HCT116 (cell line): Measurements from ENCODE around the gene GABRR2. TPM values are rescaled to one million over a fixed set of nuclear protein-coding genes. Genes with fewer than 3 reads are reported as not detected.

Source experiments
- ATAC-seq: fragments of 200-7000 bp; cut with Tn5 transposase; 2 replicates; pipeline ENCODE4 v1.9.1; 2020; ENCODE audit warnings: mild to moderate bottlenecking, moderate library complexity
- BruUV-seq: library from RNA; stranded (reverse); fragments of 400-500 nt; replicated peaks from 2 replicates; lab custom pipeline; 2021; lab: Mats Ljungman, UMichigan
- CTCF ChIA-PET: fragments of 300-600 bp; sonication (Branson Sonifier 250); formaldehyde crosslinking; loops from one replicate; lab custom pipeline; 2021; ENCODE audit warnings: antibody characterized with exemption; lab: Charles Lee
- POLR2A ChIA-PET: fragments of 300-600, 350-600 bp; sonication (Branson Sonifier 250); formaldehyde crosslinking; loops from one replicate; lab custom pipeline; 2021; ENCODE audit warnings: antibody characterized with exemption; lab: Charles Lee
- RAD21 ChIA-PET, 2 experiments: fragments of 300-600 bp; sonication (Branson Sonifier 250); formaldehyde crosslinking; loops; one replicate each; lab custom pipeline; 2023; ENCODE audit warnings: low total read pairs in 2 of 2; ENCODE audit not compliant: uncharacterized antibody in 2 of 2, unreplicated experiment in 2 of 2, low non-redundant PET in 1 of 2; lab: Charles Lee
- DNase-seq: peaks from one replicate; pipeline ENCODE4 v3.0.0-alpha.2; 2010; ENCODE audit warnings: low read depth, low spot score
- H2AFZ ChIP-seq: fragments of 200-600 bp; shearing (Covaris generic), sonication (generic); 2 replicates; pipeline ENCODE4 v1.6.1; 2017; ENCODE audit warnings: low read depth, mixed run types, mixed read lengths, antibody characterized with exemption, low read length; ENCODE audit not compliant: poor library complexity, severe bottlenecking
- H3K27ac ChIP-seq: 2 replicates; pipeline ENCODE4 v1.5.1; 2012; ENCODE audit warnings: low read depth, low read length
- H3K27me3 ChIP-seq: fragments of 200-600 bp; sonication (generic); 2 replicates; pipeline ENCODE4 v1.6.1; 2016; ENCODE audit warnings: mixed run types, low read length, mixed read lengths; ENCODE audit not compliant: insufficient read depth
- H3K36me3 ChIP-seq, 2 experiments: fragments of 200-500 bp in 1 of 2; fragments of 200-600 bp in 1 of 2; sonication (Bioruptor generic) in 1 of 2; sonication (generic) in 1 of 2; 2 replicates each; pipeline versions ENCODE4 v1.5.1 to v1.6.1; 2014 to 2016; ENCODE audit warnings: low read length in 2 of 2, inconsistent platforms in 1 of 2, mixed read lengths in 1 of 2, mixed run types in 1 of 2; ENCODE audit not compliant: insufficient read depth in 2 of 2, control insufficient read depth in 1 of 2
- H3K4me1 ChIP-seq, 2 experiments: fragments of 200-600 bp in 1 of 2; sonication (generic) in 1 of 2; 2 replicates each; pipeline versions ENCODE4 v1.5.1 to v1.6.1; 2012 to 2017; ENCODE audit warnings: low read length in 2 of 2, inconsistent platforms in 1 of 2, mild to moderate bottlenecking in 1 of 2, mixed read lengths in 1 of 2, mixed run types in 1 of 2, moderate library complexity in 1 of 2; ENCODE audit not compliant: insufficient read depth in 2 of 2, control insufficient read depth in 1 of 2
- H3K4me2 ChIP-seq: fragments of 200-600 bp; sonication (generic); 2 replicates; pipeline ENCODE4 v1.6.1; 2017; ENCODE audit warnings: mixed run types, low read length, mixed read lengths
- H3K4me3 ChIP-seq, 2 experiments: fragments of 200-600 bp in 1 of 2; sonication (generic) in 1 of 2; replicated peaks in 1 of 2; 2 replicates each; pipeline ENCODE4 v1.5.1; 2011 to 2016; ENCODE audit warnings: low read length in 2 of 2, control low read depth in 1 of 2, low read depth in 1 of 2, mild to moderate bottlenecking in 1 of 2, mixed read lengths in 1 of 2, mixed run types in 1 of 2
- H3K79me2 ChIP-seq: fragments of 200-600 bp; sonication (generic); 2 replicates; pipeline ENCODE4 v1.6.1; 2017; ENCODE audit warnings: mild to moderate bottlenecking, mixed run types, low read length, moderate library complexity, mixed read lengths; ENCODE audit not compliant: insufficient read depth
- H3K9ac ChIP-seq: fragments of 200-600 bp; sonication (generic); 2 replicates; pipeline ENCODE4 v1.6.1; 2016; ENCODE audit warnings: low read length, mixed read lengths
- H3K9me2 ChIP-seq: fragments of 200-600 bp; sonication (generic), shearing (Covaris generic); 2 replicates; pipeline ENCODE4 v1.6.1; 2017; ENCODE audit warnings: mixed run types, mild to moderate bottlenecking, moderate library complexity; ENCODE audit not compliant: insufficient read depth
- H3K9me3 ChIP-seq, 2 experiments: fragments of 200-500 bp in 1 of 2; fragments of 200-600 bp in 1 of 2; sonication (Bioruptor generic) in 1 of 2; sonication (generic) in 1 of 2; 2 replicates each; pipeline ENCODE4 v1.6.1; 2014 to 2017; ENCODE audit warnings: low read length in 2 of 2, mixed read lengths in 2 of 2, inconsistent platforms in 1 of 2, low read depth in 1 of 2, mild to moderate bottlenecking in 1 of 2, mixed run types in 1 of 2, moderate library complexity in 1 of 2; ENCODE audit not compliant: control insufficient read depth in 1 of 2, insufficient read depth in 1 of 2
- H4K20me1 ChIP-seq: fragments of 200-600 bp; sonication (generic), shearing (Covaris generic); 2 replicates; pipeline ENCODE4 v1.6.1; 2017; ENCODE audit warnings: mixed run types, mild to moderate bottlenecking, moderate library complexity; ENCODE audit not compliant: insufficient read depth
- CBX3 ChIP-seq: IDR thresholded peaks from 2 replicates; pipeline ENCODE4 v1.6.1; 2012; ENCODE audit warnings: low read depth
- FOSL1 ChIP-seq: IDR thresholded peaks from 2 replicates; pipeline ENCODE4 v1.6.1; 2012; ENCODE audit warnings: low read depth
- JUND ChIP-seq: IDR thresholded peaks from 2 replicates; pipeline ENCODE4 v1.6.1; 2012
- POLR2A ChIP-seq: IDR thresholded peaks from 2 replicates; pipeline ENCODE4 v1.7.0; 2011; ENCODE audit warnings: borderline replicate concordance; ENCODE audit not compliant: insufficient read depth, insufficient read length; ENCODE audit errors: extremely low read depth
- RAD21 ChIP-seq: IDR thresholded peaks from 2 replicates; pipeline ENCODE4 v1.6.1; 2012; ENCODE audit warnings: low read depth, mild to moderate bottlenecking
- SIN3A ChIP-seq: IDR thresholded peaks from 2 replicates; pipeline ENCODE4 v1.6.1; 2012; ENCODE audit warnings: low read depth
- SP1 ChIP-seq: IDR thresholded peaks from 2 replicates; pipeline ENCODE4 v1.6.1; 2012; ENCODE audit warnings: low read depth
- SRF ChIP-seq: IDR thresholded peaks from 2 replicates; pipeline ENCODE4 v1.6.1; 2012; ENCODE audit warnings: low read depth
- TCF7L2 ChIP-seq: IDR thresholded peaks from 2 replicates; pipeline ENCODE4 v1.7.0; 2011; ENCODE audit warnings: borderline replicate concordance, inconsistent platforms; ENCODE audit not compliant: insufficient read depth, insufficient read length; ENCODE audit errors: extremely low read depth
- intact Hi-C: fragments of 100-400 bp; cut with micrococcal nuclease; formaldehyde crosslinking; loops from 2 replicates; pipeline ENCODE4 v1.10.0; 2022
- total RNA-seq: library from RNA; stranded (reverse); gene quantifications from one replicate; pipeline ENCODE4 v1.2.1, GENCODE V29; 2021; ENCODE audit not compliant: unreplicated experiment
- TF ChIP-seq, protein P1 (sequence below): IDR thresholded peaks from 2 replicates; pipeline ENCODE4 v1.6.1; 2012
- TF ChIP-seq, protein P2 (sequence below), 3 experiments: fragments of 200-600 bp in 1 of 3; sonication (generic) in 1 of 3; IDR thresholded peaks in 2 of 3; conservative IDR thresholded peaks in 1 of 3; 2 replicates each; pipeline ENCODE4 v1.5.1; 2012 to 2017; ENCODE audit warnings: low read depth in 2 of 3, low read length in 2 of 3, antibody characterized with exemption in 1 of 3, borderline replicate concordance in 1 of 3, control low read depth in 1 of 3, mild to moderate bottlenecking in 1 of 3, mixed read lengths in 1 of 3, mixed run types in 1 of 3, moderate library complexity in 1 of 3; ENCODE audit not compliant: insufficient read depth in 1 of 3
- TF ChIP-seq, protein P3 (sequence below): IDR thresholded peaks from 2 replicates; pipeline ENCODE4 v1.6.1; 2012; ENCODE audit warnings: low read depth

GABRR2 gene
- total RNA-seq, 1 experiment from 2014 or later: 0.57 TPM

DNA sequence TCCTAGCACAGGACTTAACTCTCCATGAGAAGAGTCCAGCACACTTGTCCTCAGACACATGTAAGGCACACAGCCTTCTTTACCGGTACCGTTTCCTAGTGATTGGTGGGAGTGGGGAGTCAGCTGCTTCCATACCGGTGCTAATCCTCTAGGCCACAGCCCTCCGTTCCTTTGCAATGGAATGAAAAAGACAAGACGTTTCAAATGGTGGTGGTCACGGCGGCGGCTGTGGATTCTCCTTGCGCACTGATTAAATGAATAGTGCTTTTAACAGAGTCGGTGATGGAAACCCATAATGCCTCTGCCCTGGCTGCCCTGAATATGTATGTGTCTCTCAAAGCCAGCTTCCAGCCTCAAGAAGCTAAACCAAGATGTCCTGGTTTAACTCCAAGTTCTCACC, 63.1 kb downstream of the GABRR2 start:
- no peak overlapping the region for H3K9ac ChIP-seq
- no peak overlapping the region for H3K27ac ChIP-seq
- POLR2A ChIA-PET: no interaction called here
- intact Hi-C loops: no loop called here
- H2AFZ ChIP-seq: no peak overlapping the region
- DNase-seq (no peak), ATAC-seq (no peak)
- no peaks in the 10 kb centered on the region for H3K4me1 ChIP-seq
- H3K79me2 ChIP-seq: no peaks in the 10 kb centered on the region
- TF ChIP-seq, protein P1, sequence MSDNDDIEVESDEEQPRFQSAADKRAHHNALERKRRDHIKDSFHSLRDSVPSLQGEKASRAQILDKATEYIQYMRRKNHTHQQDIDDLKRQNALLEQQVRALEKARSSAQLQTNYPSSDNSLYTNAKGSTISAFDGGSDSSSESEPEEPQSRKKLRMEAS: no peak
- TF ChIP-seq, protein P2, sequence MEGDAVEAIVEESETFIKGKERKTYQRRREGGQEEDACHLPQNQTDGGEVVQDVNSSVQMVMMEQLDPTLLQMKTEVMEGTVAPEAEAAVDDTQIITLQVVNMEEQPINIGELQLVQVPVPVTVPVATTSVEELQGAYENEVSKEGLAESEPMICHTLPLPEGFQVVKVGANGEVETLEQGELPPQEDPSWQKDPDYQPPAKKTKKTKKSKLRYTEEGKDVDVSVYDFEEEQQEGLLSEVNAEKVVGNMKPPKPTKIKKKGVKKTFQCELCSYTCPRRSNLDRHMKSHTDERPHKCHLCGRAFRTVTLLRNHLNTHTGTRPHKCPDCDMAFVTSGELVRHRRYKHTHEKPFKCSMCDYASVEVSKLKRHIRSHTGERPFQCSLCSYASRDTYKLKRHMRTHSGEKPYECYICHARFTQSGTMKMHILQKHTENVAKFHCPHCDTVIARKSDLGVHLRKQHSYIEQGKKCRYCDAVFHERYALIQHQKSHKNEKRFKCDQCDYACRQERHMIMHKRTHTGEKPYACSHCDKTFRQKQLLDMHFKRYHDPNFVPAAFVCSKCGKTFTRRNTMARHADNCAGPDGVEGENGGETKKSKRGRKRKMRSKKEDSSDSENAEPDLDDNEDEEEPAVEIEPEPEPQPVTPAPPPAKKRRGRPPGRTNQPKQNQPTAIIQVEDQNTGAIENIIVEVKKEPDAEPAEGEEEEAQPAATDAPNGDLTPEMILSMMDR (IDR thresholded peaks at IDR 0.05 in 2 of 3, conservative IDR thresholded peaks at IDR 0.05 in 1 of 3; ENCODE audit: borderline replicate concordance in 1 of 3, insufficient read depth in 1 of 3, low read depth in 2 of 3, low read length in 2 of 3): no peak
- TF ChIP-seq CBX3 (no peak), JUND (no peak), RAD21 (no peak), SIN3A (no peak), SRF (no peak), SP1 (no peak), FOSL1 (no peak), TCF7L2 (no peak), POLR2A (no peak)
- TF ChIP-seq, protein P3, sequence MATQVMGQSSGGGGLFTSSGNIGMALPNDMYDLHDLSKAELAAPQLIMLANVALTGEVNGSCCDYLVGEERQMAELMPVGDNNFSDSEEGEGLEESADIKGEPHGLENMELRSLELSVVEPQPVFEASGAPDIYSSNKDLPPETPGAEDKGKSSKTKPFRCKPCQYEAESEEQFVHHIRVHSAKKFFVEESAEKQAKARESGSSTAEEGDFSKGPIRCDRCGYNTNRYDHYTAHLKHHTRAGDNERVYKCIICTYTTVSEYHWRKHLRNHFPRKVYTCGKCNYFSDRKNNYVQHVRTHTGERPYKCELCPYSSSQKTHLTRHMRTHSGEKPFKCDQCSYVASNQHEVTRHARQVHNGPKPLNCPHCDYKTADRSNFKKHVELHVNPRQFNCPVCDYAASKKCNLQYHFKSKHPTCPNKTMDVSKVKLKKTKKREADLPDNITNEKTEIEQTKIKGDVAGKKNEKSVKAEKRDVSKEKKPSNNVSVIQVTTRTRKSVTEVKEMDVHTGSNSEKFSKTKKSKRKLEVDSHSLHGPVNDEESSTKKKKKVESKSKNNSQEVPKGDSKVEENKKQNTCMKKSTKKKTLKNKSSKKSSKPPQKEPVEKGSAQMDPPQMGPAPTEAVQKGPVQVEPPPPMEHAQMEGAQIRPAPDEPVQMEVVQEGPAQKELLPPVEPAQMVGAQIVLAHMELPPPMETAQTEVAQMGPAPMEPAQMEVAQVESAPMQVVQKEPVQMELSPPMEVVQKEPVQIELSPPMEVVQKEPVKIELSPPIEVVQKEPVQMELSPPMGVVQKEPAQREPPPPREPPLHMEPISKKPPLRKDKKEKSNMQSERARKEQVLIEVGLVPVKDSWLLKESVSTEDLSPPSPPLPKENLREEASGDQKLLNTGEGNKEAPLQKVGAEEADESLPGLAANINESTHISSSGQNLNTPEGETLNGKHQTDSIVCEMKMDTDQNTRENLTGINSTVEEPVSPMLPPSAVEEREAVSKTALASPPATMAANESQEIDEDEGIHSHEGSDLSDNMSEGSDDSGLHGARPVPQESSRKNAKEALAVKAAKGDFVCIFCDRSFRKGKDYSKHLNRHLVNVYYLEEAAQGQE: no peak
- H3K9me2 ChIP-seq: no peaks in the 10 kb centered on the region
- no peaks in the 10 kb centered on the region for H3K36me3 ChIP-seq
- no peaks in the 10 kb centered on the region for H4K20me1 ChIP-seq
- BruUV-seq: no TSS peak
- H3K4me3 ChIP-seq: no peak overlapping the region
- no peaks in the 10 kb centered on the region for H3K9me3 ChIP-seq
- CTCF ChIA-PET: no interaction called here
- H3K4me2 ChIP-seq: no peak overlapping the region
- H3K27me3 ChIP-seq: no peaks in the 10 kb centered on the region
- RAD21 ChIA-PET: interaction anchor here in 1 of 2 experiments (1.5 kb wide), 1 partner anchor 269 kb away, joined by 3 read pairs; no protein-coding TSS in a partner anchor
